Omental fat pad (tissue), 4 donors: ENCODE results near the gene AGPAT1. TPM values are rescaled to one million over a fixed set of nuclear protein-coding genes. Genes with fewer than 3 reads are reported as not detected.

Source experiments
- ATAC-seq: fragments of 150-250 bp; one replicate; pipeline ENCODE4 v1.9.1; 2016; ENCODE audit warnings: mild to moderate bottlenecking, moderate library complexity; ENCODE audit not compliant: low FRiP score
- DNase-seq: peaks from one replicate; pipeline ENCODE4 v3.0.0-alpha.2; 2019; ENCODE audit warnings: low spot score
- CTCF ChIP-seq, 3 donors: fragments of 450-650 bp; IDR thresholded peaks; one replicate each; pipeline ENCODE4 v1.5.1; 2016 to 2017; ENCODE audit warnings: antibody characterized with exemption in 3 of 3, mild to moderate bottlenecking in 3 of 3, moderate library complexity in 2 of 3
- total RNA-seq, 4 donors: library from RNA; depleted of rRNA; stranded (reverse); fragments of >200 nt; gene quantifications; one replicate each; pipeline ENCODE4 v1.1.0, GENCODE V29; 2016

AGPAT1 gene, protein sequence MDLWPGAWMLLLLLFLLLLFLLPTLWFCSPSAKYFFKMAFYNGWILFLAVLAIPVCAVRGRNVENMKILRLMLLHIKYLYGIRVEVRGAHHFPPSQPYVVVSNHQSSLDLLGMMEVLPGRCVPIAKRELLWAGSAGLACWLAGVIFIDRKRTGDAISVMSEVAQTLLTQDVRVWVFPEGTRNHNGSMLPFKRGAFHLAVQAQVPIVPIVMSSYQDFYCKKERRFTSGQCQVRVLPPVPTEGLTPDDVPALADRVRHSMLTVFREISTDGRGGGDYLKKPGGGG
- 10 to 100 TPM; 26.4 to 40.9 (median 35.7) TPM for total RNA-seq

GRCh38 chr6:32175711-32176475 lies at the start of gene AGPAT1:
TSS of gene AGPAT1 (minus strand) at chr6:32176084. CDS start at chr6:32171496, 4,588 bp downstream.
- peak; percentile 94 for DNase-seq
- TF ChIP-seq CTCF (IDR thresholded peaks at IDR 0.05): no peak
- peak; percentile 58 for ATAC-seq

GRCh38 chr6:32224696-32225095 lies 48.8 kb upstream of the AGPAT1 start:
- no peak for TF ChIP-seq CTCF (IDR thresholded peaks at IDR 0.05)
- no peak for DNase-seq
- no peak for ATAC-seq

- DNase-seq: no peak
- no peak for TF ChIP-seq CTCF (IDR thresholded peaks at IDR 0.05)
These were observed 47.7 kb upstream of the AGPAT1 start, which contains the start of gene NOTCH4 for GRCh38 chr6:32223258-32224235. TSS of gene NOTCH4 (minus strand) at chr6:32224067. CDS start at chr6:32223928, 139 bp downstream.

GRCh38 chr6:32222333-32223230 lies 46.7 kb upstream of the AGPAT1 start:
- ATAC-seq: no peak
- DNase-seq: no peak
- no peak for TF ChIP-seq CTCF (IDR thresholded peaks at IDR 0.05)

More at GRCh38 chr6:32223258-32224235, 47.7 kb upstream of the AGPAT1 start, which contains the start of gene NOTCH4:
- ATAC-seq: no peak

- ATAC-seq (no peak), DNase-seq (no peak)
- no peak for TF ChIP-seq CTCF (IDR thresholded peaks at IDR 0.05)
These were observed 44.1 kb upstream of the AGPAT1 start for GRCh38 chr6:32220021-32220420.

GRCh38 chr6:32218167-32218566 lies 42.3 kb upstream of the AGPAT1 start:
- DNase-seq (no peak), ATAC-seq (no peak)
- TF ChIP-seq CTCF (IDR thresholded peaks at IDR 0.05): no peak
